ENCODE measurements around the gene CDK17. TPM values are rescaled to one million over a fixed set of nuclear protein-coding genes. Genes with fewer than 3 reads are reported as not detected.

CDK17 gene
- total RNA-seq, 2 experiments from 2014 or later = 38.7 to 43.5 TPM

DNA sequence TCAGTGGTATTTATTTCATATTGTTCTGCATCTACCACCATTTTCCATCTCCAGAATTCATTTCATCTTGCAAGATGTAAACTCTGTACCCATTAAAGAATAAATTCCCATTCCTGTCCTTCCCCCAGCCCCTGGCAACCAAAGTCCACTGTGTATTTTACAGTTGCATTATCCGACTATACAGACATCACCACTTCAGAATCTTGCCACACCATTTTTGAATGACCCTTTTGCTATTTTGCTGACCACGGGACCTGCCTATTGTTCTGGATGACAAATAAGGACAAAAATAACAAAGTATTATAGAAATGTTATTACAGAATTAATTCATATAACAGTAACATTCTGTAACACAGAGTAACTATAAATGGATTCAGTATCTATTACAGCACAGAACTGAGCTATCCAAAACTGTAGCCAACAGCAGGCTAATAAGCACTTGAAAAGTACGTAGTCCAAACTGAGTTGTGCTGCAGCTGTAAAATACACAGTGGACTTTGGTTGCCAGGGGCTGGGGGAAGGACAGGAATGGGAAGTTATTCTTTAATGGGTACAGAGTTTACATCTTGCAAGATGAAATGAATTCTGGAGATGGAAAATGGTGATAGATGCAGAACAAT lies 61.3 kb downstream of the CDK17 start:
- CTCF ChIA-PET = interaction anchor here (1.4 kb wide), 1 partner anchor 8 kb away, joined by 7 read pairs; no protein-coding TSS in a partner anchor
- peaks cover 52% of the 10 kb centered on the region for H3K4me1 Mint-ChIP-seq
- no peak overlapping the region for H3K4me3 Mint-ChIP-seq
- peaks cover 50% of the 10 kb centered on the region for H3K36me3 Mint-ChIP-seq (ENCODE audit: low read depth)
- H3K9me3 Mint-ChIP-seq = peaks cover 21% of the 10 kb centered on the region
- no peak for DNase-seq
- H3K27me3 Mint-ChIP-seq = no peaks in the 10 kb centered on the region
- no peak overlapping the region for H3K27ac Mint-ChIP-seq
- POLR2A ChIA-PET = no interaction called here

DNA sequence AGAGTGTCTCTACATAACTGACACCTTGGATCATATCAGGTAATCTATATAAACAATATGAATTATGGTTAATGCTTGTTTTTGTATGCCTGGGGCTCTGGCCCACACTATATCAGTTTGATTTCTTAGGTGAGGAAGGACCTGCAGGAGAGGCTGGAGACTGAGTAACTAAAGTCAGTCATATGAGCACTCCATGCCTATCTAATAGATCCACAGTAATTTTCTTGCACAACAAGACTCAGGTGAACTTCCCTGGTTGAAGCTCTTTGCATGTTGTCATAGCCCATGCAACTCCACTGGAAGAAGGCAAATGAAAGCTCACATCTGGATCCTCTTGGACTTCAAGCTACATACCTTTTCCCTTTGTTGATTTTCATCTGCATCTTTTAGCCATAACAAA lies 62.3 kb downstream of the CDK17 start:
- ChIA-PET CTCF (interaction anchor here (0.6 to 1.4 kb wide), 5 partner anchors 9 to 1329 kb away, joined by 3 to 7 read pairs (median 5); no protein-coding TSS in a partner anchor), POLR2A (no interaction called here)
- no peak for DNase-seq
- H3K4me1 Mint-ChIP-seq = peaks cover 46% of the 10 kb centered on the region
- peaks cover 12% of the 10 kb centered on the region for H3K9me3 Mint-ChIP-seq
- H3K36me3 Mint-ChIP-seq (ENCODE audit: low read depth) = peaks cover 42% of the 10 kb centered on the region
- H3K27me3 Mint-ChIP-seq = no peaks in the 10 kb centered on the region
- no peak overlapping the region for H3K27ac Mint-ChIP-seq
- H3K4me3 Mint-ChIP-seq = no peak overlapping the region

DNA sequence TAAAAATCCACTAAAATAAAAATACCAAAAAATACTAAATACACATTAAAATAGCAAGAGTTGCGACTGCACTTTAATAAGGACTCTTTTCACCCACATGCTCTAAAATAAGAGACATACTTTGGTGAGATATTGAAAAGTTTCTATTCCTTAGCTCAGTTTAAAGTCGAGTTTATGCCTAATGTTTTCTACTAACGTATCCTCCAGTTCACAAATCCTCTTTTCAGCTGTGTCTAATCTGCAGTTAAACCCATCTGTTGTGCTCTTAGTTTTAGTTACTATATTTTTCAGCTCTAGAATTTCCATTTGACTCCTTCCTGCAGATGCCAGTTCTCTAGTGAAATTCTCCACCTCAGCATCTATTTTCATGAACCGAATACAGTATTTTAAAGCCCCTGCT lies 63.8 kb downstream of the CDK17 start:
- POLR2A ChIA-PET = no interaction called here
- Mint-ChIP-seq H3K4me3 (no peak overlapping the region), H3K27me3 (no peaks in the 10 kb centered on the region), H3K36me3 (ENCODE audit: low read depth) (peaks cover 41% of the 10 kb centered on the region), H3K4me1 (peaks cover 37% of the 10 kb centered on the region), H3K27ac (no peak overlapping the region), H3K9me3 (peaks cover 12% of the 10 kb centered on the region)
- no peak for DNase-seq
- CTCF ChIA-PET = interaction anchor here (0.6 to 2.4 kb wide), 9 partner anchors 10 to 180 kb away, joined by 3 to 12 read pairs (median 3); no protein-coding TSS in a partner anchor

DNA sequence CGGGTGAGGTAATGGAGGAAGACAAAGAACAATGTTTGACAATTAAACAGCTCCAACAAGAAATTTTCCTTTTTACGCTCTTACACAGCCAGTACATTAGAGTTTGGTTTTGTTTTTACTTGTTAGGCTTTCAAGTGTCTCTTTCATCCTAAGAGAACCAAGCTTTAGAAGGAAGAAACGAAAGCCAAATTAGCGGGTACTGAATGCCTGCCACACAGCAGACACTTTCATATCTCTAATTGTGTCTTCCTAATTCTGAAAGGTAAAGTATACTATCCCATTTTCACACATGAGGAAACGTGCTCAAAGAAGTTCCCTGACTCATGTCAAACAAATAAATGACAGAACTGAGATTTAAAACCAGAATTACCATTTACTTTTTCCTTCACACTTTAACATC lies 65.0 kb downstream of the CDK17 start:
- CTCF ChIA-PET = interaction anchor here (1.5 to 2.4 kb wide), 3 partner anchors 8 to 146 kb away, joined by 3 to 12 read pairs (median 6); no protein-coding TSS in a partner anchor
- Mint-ChIP-seq H3K36me3 (ENCODE audit: low read depth) (peaks cover 42% of the 10 kb centered on the region), H3K27me3 (no peaks in the 10 kb centered on the region), H3K4me3 (peak overlapping the region; percentile 26), H3K9me3 (peaks cover 12% of the 10 kb centered on the region), H3K4me1 (peaks cover 40% of the 10 kb centered on the region), H3K27ac (peak overlapping the region; percentile 74)
- peak; percentile 37 for DNase-seq
- POLR2A ChIA-PET = no interaction called here

DNA sequence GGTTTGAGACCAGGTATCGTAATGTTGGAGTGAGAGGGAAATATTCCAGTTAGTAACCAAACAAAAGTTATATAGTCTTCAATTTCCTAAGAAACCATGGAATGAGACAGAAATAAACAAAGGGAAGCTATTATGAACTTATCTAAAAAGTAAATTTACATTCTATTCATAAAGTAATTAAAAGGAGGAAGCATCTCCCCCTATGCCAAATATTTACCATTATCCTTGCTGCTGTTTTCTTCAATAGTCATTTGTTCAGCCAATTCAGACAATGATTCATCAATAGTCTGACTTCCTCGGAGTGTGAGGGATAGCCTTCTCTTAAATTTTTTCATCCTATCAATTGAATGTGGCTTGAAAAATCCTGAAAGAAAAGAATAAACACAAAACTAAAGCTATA lies 65.7 kb downstream of the CDK17 start:
- CTCF ChIA-PET = no interaction called here
- no peaks in the 10 kb centered on the region for H3K27me3 Mint-ChIP-seq
- POLR2A ChIA-PET = no interaction called here

DNA sequence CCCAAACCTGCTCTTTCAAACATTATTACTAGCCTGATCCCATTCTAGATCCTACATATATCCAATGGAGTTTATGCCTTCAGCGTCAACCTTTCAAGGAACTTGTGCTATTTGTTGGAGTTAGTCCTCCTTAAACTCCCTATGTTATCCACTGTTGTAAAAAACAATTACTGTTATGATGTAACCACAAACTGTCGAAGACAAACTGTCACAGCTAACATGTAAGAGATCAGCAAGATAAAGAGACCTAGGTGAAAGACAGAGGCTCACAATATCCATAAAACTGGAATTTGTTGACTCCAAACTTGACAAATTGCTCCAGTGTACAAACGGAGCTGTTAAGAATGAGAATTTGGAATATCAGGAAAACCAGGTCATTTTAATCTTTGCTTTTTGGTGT lies 70.7 kb downstream of the CDK17 start:
- Mint-ChIP-seq H3K9me3 (no peaks in the 10 kb centered on the region), H3K27ac (no peak overlapping the region), H3K36me3 (ENCODE audit: low read depth) (peaks cover 50% of the 10 kb centered on the region), H3K4me1 (peaks cover 54% of the 10 kb centered on the region), H3K4me3 (no peak overlapping the region), H3K27me3 (no peaks in the 10 kb centered on the region)
- no peak for DNase-seq
- CTCF ChIA-PET = no interaction called here
- POLR2A ChIA-PET = no interaction called here

More for the DNA sequence above, 65.7 kb downstream of the CDK17 start:
- H3K4me3 Mint-ChIP-seq = no peak overlapping the region
- peaks cover 46% of the 10 kb centered on the region for H3K4me1 Mint-ChIP-seq
- H3K36me3 Mint-ChIP-seq (ENCODE audit: low read depth) = peaks cover 44% of the 10 kb centered on the region
- H3K9me3 Mint-ChIP-seq = peaks cover 12% of the 10 kb centered on the region
- H3K27ac Mint-ChIP-seq = no peak overlapping the region
- DNase-seq = no peak

DNA sequence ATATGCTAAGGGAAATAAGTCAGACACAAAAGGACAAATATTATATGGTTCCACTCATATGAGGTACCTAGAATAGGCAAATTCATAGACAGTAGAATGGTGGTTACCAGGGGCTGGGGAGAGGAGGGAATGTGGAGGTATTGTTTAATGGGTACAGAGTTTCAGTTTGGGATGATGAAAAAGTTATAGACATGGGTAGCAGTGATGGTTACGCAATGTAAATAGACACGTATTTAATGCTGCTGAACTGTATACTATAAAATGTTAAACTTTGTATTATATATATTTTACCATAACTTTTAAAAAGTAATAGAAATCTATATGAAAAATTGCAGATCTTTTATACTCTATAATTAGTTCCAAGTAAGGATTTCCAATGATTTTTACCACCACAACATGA lies 71.2 kb downstream of the CDK17 start:
- peaks cover 49% of the 10 kb centered on the region for H3K36me3 Mint-ChIP-seq (ENCODE audit: low read depth)
- no peaks in the 10 kb centered on the region for H3K27me3 Mint-ChIP-seq
- DNase-seq = no peak
- no peak overlapping the region for H3K4me3 Mint-ChIP-seq
- CTCF ChIA-PET = interaction anchor here (4.1 kb wide), 1 partner anchor 7 kb away, joined by 12 read pairs; no protein-coding TSS in a partner anchor
- H3K9me3 Mint-ChIP-seq = no peaks in the 10 kb centered on the region
- POLR2A ChIA-PET = no interaction called here
- no peak overlapping the region for H3K27ac Mint-ChIP-seq
- H3K4me1 Mint-ChIP-seq = peaks cover 49% of the 10 kb centered on the region

DNA sequence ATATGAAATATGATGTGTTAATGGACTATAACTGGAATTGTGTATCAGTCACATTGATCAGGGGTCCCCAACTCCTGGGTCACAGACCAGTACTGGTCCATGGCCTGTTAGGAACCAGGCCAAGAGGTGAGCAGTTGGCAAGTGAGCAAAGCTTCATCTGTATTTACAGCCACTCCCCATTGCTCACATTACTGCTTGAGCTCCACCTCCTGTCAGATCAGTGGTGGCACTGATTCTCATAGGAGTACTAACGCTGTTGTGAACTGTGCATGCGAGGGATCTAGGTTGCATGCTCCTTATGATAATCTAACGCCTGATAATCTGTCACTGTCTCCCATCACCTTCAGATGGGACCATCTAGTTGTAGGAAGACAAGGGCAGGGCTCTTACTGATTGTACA lies 72.3 kb downstream of the CDK17 start:
- Mint-ChIP-seq H3K4me1 (peaks cover 46% of the 10 kb centered on the region), H3K27ac (no peak overlapping the region), H3K36me3 (ENCODE audit: low read depth) (peaks cover 54% of the 10 kb centered on the region), H3K27me3 (no peaks in the 10 kb centered on the region), H3K4me3 (no peak overlapping the region), H3K9me3 (peaks cover 2% of the 10 kb centered on the region)
- DNase-seq = no peak
- POLR2A ChIA-PET = no interaction called here
- CTCF ChIA-PET = interaction anchor here (1.0 to 4.1 kb wide), 2 partner anchors 9 to 116 kb away, joined by 4 to 12 read pairs; no protein-coding TSS in a partner anchor

DNA sequence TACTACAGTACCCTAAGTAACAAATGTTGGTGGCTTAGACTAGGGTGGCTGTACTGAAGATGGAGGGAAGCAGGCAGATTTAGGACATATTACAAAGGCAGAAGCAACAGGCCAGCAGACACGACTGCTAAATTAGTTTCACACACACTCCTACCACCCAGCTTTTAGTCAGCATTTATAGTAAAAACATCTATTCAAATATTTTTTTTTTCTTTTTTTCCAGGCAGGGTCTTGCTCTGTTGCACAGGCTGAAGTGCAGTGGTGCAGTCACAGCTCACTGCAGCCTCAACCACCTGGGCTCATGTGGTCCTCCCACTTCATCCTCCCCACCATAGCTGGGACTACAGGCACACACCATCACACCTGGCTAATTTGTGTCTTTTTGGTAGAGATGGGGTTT lies 72.9 kb downstream of the CDK17 start:
- Mint-ChIP-seq H3K4me3 (no peak overlapping the region), H3K4me1 (peaks cover 46% of the 10 kb centered on the region), H3K27ac (peak overlapping the region; percentile 42), H3K27me3 (no peaks in the 10 kb centered on the region), H3K36me3 (ENCODE audit: low read depth) (peaks cover 58% of the 10 kb centered on the region), H3K9me3 (peaks cover 2% of the 10 kb centered on the region)
- DNase-seq = no peak
- ChIA-PET POLR2A (no interaction called here), CTCF (interaction anchor here (1.0 to 4.1 kb wide), 3 partner anchors 9 to 115 kb away, joined by 3 to 12 read pairs (median 4); no protein-coding TSS in a partner anchor)

DNA sequence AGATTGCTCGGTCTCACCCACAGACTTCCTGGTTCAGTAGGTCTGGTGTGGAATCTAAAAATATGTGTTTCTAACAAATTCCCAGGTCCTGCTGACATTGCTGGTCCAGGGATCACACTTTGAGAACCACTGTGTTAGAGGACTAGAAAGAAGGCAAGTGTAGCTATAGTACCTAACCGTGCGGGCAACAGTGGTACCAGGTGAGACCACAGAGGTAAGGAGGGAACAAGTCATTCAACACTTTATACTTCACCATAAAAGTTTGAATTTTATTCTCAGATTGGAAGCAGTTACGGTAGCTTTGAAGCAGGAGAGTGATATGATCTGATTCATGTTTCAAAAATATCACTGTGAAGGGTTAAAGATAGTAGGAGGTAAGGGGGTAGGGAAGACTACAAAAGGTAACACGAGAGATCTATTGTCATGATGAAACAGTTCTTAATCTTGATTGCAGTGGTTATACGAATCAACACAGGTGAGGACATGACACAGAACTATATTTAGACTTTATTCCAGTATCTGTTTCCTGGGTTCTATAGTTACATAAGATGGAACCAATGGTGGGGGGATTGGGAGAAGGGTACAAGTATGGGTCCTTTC lies 73.5 kb downstream of the CDK17 start:
- H3K27ac Mint-ChIP-seq = peak overlapping the region; percentile 64
- H3K9me3 Mint-ChIP-seq = peaks cover 4% of the 10 kb centered on the region
- ChIA-PET CTCF (interaction anchor here (1.2 to 4.1 kb wide), 4 partner anchors 10 to 21 kb away, joined by 3 to 12 read pairs (median 3); no protein-coding TSS in a partner anchor), POLR2A (interaction anchor here (1.0 kb wide), 1 partner anchor 51 kb away, joined by 6 read pairs; no protein-coding TSS in a partner anchor)
- no peak for DNase-seq
- peaks cover 63% of the 10 kb centered on the region for H3K36me3 Mint-ChIP-seq (ENCODE audit: low read depth)
- no peak overlapping the region for H3K4me3 Mint-ChIP-seq
- H3K27me3 Mint-ChIP-seq = no peaks in the 10 kb centered on the region
- peaks cover 46% of the 10 kb centered on the region for H3K4me1 Mint-ChIP-seq

DNA sequence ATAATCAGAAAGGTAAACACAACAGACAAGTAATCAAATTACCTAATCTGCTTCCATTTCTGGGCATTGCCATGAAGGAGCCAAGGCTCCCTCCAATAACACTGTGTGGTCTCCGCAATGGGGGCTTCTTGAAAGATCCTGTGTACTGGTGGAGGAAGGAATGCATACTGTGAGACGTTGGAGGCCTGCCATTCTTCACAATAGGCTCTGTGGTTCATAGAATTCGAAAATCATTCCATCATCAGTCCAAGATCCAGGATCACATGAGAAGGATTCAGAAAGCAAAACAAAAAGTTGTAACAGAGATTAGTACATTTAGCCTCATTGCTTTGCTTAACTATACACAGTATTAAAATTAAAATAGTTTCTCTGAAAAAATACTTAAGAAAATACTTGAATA lies 76.3 kb downstream of the CDK17 start:
- Mint-ChIP-seq H3K27ac (no peak overlapping the region), H3K36me3 (ENCODE audit: low read depth) (peaks cover 50% of the 10 kb centered on the region), H3K4me1 (peaks cover 33% of the 10 kb centered on the region), H3K9me3 (peaks cover 4% of the 10 kb centered on the region), H3K4me3 (no peak overlapping the region), H3K27me3 (no peaks in the 10 kb centered on the region)
- CTCF ChIA-PET = no interaction called here
- DNase-seq = no peak
- POLR2A ChIA-PET = no interaction called here

DNA sequence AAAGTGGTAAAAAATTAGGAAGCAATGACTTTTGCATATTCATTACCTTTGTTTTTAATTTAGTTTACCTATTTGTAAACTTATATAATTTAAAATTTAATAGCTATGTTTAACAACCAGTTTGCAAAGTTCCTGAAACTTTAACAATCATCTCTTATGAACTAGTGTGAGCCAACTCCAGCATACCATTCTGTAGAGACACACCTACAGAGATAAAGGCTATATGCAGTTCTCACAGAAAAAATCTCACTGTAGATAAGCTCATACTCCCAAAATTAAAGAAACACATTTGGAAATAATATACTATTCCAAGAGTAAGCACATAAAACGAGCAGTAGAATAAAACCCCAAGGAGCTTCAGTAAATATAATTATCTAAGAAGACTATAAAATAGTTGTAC lies 77.5 kb downstream of the CDK17 start:
- H3K36me3 Mint-ChIP-seq (ENCODE audit: low read depth) = peaks cover 43% of the 10 kb centered on the region
- no peak overlapping the region for H3K27ac Mint-ChIP-seq
- ChIA-PET CTCF (interaction anchor here (1.0 to 1.7 kb wide), 3 partner anchors 13 to 146 kb away, joined by 4 to 6 read pairs (median 4); no protein-coding TSS in a partner anchor), POLR2A (no interaction called here)
- peaks cover 24% of the 10 kb centered on the region for H3K4me1 Mint-ChIP-seq
- H3K9me3 Mint-ChIP-seq = peaks cover 4% of the 10 kb centered on the region
- no peaks in the 10 kb centered on the region for H3K27me3 Mint-ChIP-seq
- DNase-seq = no peak
- H3K4me3 Mint-ChIP-seq = no peak overlapping the region

DNA sequence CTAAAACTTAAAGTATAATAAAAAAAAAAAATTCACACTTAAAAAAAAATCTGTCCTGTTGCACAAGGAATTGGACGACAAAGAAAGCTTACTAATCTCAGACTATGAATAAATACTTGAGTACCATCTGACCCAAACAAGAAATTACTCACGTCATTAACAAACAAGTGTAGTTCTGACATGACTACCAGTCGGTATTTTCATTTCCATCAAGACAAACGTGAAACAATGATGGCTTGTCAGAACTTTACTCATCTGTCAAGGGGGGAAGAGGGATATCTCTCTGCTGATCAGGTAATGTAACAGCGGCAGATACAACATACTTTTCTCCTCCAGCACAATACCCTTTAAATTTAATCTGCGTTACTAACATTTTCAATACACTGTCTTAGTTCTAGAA lies 78.3 kb downstream of the CDK17 start:
- ChIA-PET CTCF (interaction anchor here (0.6 to 1.7 kb wide), 4 partner anchors 14 to 335 kb away, joined by 3 to 6 read pairs (median 4); no protein-coding TSS in a partner anchor), POLR2A (interaction anchor here (0.6 kb wide), 1 partner anchor 56 kb away, joined by 4 read pairs; no protein-coding TSS in a partner anchor)
- no peak overlapping the region for H3K4me3 Mint-ChIP-seq
- no peaks in the 10 kb centered on the region for H3K27me3 Mint-ChIP-seq
- H3K27ac Mint-ChIP-seq = no peak overlapping the region
- peaks cover 39% of the 10 kb centered on the region for H3K36me3 Mint-ChIP-seq (ENCODE audit: low read depth)
- peaks cover 17% of the 10 kb centered on the region for H3K4me1 Mint-ChIP-seq
- peaks cover 4% of the 10 kb centered on the region for H3K9me3 Mint-ChIP-seq
- DNase-seq = no peak
